ENCODE results near the gene SLC7A9. TPM values are rescaled to one million over a fixed set of nuclear protein-coding genes. Genes with fewer than 3 reads are reported as not detected.

Gene SLC7A9
- total and polyA plus RNA-seq, 2 donors (not counting 1 experiment from before 2014, with no cell fraction given) = 0.17 TPM; not detected in 1

DNA sequence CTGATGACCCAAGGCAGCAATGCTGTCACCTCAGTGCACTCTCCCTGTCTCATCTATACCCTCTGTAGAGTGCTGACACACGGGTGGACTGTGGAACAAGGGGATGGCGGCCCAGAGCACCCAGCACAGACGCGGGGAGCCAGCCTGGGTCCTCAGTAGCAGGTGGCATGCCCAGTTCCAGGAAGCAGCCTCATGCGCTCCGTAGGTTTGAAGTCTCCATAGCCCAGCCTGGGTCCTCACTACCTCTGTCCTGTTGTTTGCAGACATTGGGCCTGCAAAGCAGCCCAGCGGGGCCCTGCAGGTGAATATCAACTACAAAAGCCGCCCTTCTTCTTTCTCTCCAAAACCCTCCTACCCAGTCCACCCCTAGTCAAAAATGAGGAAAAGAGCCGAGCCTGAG is 5.0 kb upstream of the SLC7A9 start:
- H3K27ac ChIP-seq (ENCODE audit: insufficient read depth, low read length) = no peak overlapping the region
- H3K27me3 ChIP-seq (ENCODE audit: control insufficient read depth, insufficient read depth, low read length) = no peaks in the 10 kb centered on the region
- H3K4me2 ChIP-seq (ENCODE audit: extremely low read depth, insufficient read depth, low read length) = no peak overlapping the region
- no peak overlapping the region for H3K9ac ChIP-seq (ENCODE audit: insufficient read depth, low read length)
- no peak overlapping the region for H2AFZ ChIP-seq (ENCODE audit: low read length)
- TF ChIP-seq, protein P1, sequence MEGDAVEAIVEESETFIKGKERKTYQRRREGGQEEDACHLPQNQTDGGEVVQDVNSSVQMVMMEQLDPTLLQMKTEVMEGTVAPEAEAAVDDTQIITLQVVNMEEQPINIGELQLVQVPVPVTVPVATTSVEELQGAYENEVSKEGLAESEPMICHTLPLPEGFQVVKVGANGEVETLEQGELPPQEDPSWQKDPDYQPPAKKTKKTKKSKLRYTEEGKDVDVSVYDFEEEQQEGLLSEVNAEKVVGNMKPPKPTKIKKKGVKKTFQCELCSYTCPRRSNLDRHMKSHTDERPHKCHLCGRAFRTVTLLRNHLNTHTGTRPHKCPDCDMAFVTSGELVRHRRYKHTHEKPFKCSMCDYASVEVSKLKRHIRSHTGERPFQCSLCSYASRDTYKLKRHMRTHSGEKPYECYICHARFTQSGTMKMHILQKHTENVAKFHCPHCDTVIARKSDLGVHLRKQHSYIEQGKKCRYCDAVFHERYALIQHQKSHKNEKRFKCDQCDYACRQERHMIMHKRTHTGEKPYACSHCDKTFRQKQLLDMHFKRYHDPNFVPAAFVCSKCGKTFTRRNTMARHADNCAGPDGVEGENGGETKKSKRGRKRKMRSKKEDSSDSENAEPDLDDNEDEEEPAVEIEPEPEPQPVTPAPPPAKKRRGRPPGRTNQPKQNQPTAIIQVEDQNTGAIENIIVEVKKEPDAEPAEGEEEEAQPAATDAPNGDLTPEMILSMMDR (conservative IDR thresholded peaks at IDR 0.05 in 1 of 2, IDR thresholded peaks at IDR 0.05 in 1 of 2; ENCODE audit: low read depth in 1 of 2, low read length in 2 of 2) = no peak
- no peaks in the 10 kb centered on the region for H3K4me1 ChIP-seq (ENCODE audit: control insufficient read depth, extremely low read depth, insufficient read depth, low read length)
- H3K9me3 ChIP-seq (ENCODE audit: control insufficient read depth, insufficient read depth, low read depth, low read length) = no peaks in the 10 kb centered on the region
- DNase-seq (ENCODE audit: low read depth in 2 of 2) = no peak
- H4K20me1 ChIP-seq (ENCODE audit: control insufficient read depth, extremely low read depth, insufficient read depth, low read length) = no peaks in the 10 kb centered on the region
- no peak overlapping the region for H3K4me3 ChIP-seq (replicated peaks in 1 of 4; ENCODE audit: control extremely low read depth in 1 of 4, insufficient read depth in 1 of 4, low read depth in 3 of 4, low read length in 4 of 4)
- H3K36me3 ChIP-seq (ENCODE audit: control insufficient read depth, insufficient read depth, low read length) = no peaks in the 10 kb centered on the region
- no peaks in the 10 kb centered on the region for H3K79me2 ChIP-seq (ENCODE audit: control insufficient read depth, insufficient read depth, low read length)

DNA sequence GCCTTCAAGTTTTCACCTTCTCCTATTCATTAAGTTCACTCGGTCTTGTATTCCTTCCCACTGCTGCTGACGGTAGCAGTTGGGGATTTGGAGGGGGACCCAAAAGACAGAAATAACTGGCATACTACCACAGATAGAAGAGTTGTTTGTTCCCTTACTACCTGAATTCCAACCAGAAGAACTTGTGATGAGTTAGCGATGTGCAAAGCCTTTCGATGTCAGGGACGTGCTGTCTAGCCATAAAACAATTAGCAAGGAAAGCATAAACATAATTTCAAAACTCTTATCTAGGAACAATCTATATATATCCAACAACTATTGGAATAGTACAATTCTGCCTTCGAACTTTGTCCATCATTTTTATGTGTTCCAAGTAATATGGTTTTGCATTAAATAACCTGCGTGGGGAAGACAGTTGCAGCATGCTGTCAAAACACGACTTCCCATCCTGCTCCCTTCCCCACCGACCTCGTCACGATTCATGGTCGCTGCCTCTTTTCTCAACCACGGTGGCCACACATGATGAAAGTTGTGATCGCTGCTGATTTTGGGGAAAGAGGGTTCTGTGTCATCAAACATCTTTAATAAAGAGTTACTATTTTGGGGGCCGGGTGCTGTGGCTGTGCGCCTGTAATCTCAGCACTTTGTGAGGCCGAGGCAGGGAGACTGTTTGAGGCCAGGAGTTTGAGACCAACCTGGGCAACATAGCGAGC is 3.8 kb upstream of the SLC7A9 start:
- Histone ChIP-seq H3K79me2 (ENCODE audit: control insufficient read depth, insufficient read depth, low read length) (no peaks in the 10 kb centered on the region), H3K4me2 (ENCODE audit: extremely low read depth, insufficient read depth, low read length) (no peak overlapping the region), H3K27me3 (ENCODE audit: control insufficient read depth, insufficient read depth, low read length) (no peaks in the 10 kb centered on the region), H3K27ac (ENCODE audit: insufficient read depth, low read length) (no peak overlapping the region), H2AFZ (ENCODE audit: low read length) (no peak overlapping the region), H3K9me3 (ENCODE audit: control insufficient read depth, insufficient read depth, low read depth, low read length) (no peaks in the 10 kb centered on the region), H4K20me1 (ENCODE audit: control insufficient read depth, extremely low read depth, insufficient read depth, low read length) (no peaks in the 10 kb centered on the region), H3K36me3 (ENCODE audit: control insufficient read depth, insufficient read depth, low read length) (no peaks in the 10 kb centered on the region), H3K4me3 (replicated peaks in 1 of 4; ENCODE audit: control extremely low read depth in 1 of 4, insufficient read depth in 1 of 4, low read depth in 3 of 4, low read length in 4 of 4) (no peak overlapping the region), H3K4me1 (ENCODE audit: control insufficient read depth, extremely low read depth, insufficient read depth, low read length) (no peaks in the 10 kb centered on the region), H3K9ac (ENCODE audit: insufficient read depth, low read length) (no peak overlapping the region)
- no peak for DNase-seq (ENCODE audit: low read depth in 2 of 2)
- TF ChIP-seq, protein P1 (conservative IDR thresholded peaks at IDR 0.05 in 1 of 2, IDR thresholded peaks at IDR 0.05 in 1 of 2; ENCODE audit: low read depth in 1 of 2, low read length in 2 of 2) = no peak
- no peak for TF ChIP-seq EZH2 (IDR thresholded peaks at IDR 0.05; ENCODE audit: low read length, missing control alignments)

DNA sequence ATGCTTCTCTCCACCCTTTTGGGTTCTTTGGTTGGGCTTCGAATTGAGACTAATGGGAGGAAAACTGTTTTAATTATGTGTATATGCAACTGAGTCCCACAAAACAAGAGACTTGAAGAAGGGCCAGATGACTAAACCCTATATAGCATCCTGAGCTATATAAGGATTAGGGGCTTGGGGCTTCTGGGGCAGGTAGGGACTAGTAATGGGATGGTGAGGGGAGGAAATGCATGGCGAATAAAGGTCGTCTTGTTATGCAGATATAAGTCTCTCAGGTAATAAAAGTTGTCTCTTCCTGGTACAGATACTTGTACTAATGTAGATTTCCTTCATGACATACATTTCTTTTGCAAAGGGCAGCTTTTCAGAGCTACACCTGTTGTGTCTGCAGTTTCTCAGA is 2.8 kb upstream of the SLC7A9 start:
- no peak for DNase-seq (ENCODE audit: low read depth in 2 of 2)
- Histone ChIP-seq H3K79me2 (ENCODE audit: control insufficient read depth, insufficient read depth, low read length) (no peaks in the 10 kb centered on the region), H4K20me1 (ENCODE audit: control insufficient read depth, extremely low read depth, insufficient read depth, low read length) (no peaks in the 10 kb centered on the region), H3K4me3 (replicated peaks in 1 of 4; ENCODE audit: control extremely low read depth in 1 of 4, insufficient read depth in 1 of 4, low read depth in 3 of 4, low read length in 4 of 4) (no peak overlapping the region), H2AFZ (ENCODE audit: low read length) (no peak overlapping the region), H3K4me2 (ENCODE audit: extremely low read depth, insufficient read depth, low read length) (no peak overlapping the region), H3K36me3 (ENCODE audit: control insufficient read depth, insufficient read depth, low read length) (no peaks in the 10 kb centered on the region), H3K27ac (ENCODE audit: insufficient read depth, low read length) (no peak overlapping the region), H3K4me1 (ENCODE audit: control insufficient read depth, extremely low read depth, insufficient read depth, low read length) (no peaks in the 10 kb centered on the region), H3K9me3 (ENCODE audit: control insufficient read depth, insufficient read depth, low read depth, low read length) (no peaks in the 10 kb centered on the region), H3K9ac (ENCODE audit: insufficient read depth, low read length) (no peak overlapping the region), H3K27me3 (ENCODE audit: control insufficient read depth, insufficient read depth, low read length) (no peaks in the 10 kb centered on the region)
- TF ChIP-seq, protein P1 (conservative IDR thresholded peaks at IDR 0.05 in 1 of 2, IDR thresholded peaks at IDR 0.05 in 1 of 2; ENCODE audit: low read depth in 1 of 2, low read length in 2 of 2) = no peak
- TF ChIP-seq EZH2 (IDR thresholded peaks at IDR 0.05; ENCODE audit: low read length, missing control alignments) = no peak
